Activated T-helper 1 cell treated with anti-CD3 and anti-CD28 coated beads, Interleukin-2, amount 50 U/mL, for 16 hours (primary cell): ENCODE measurements around the gene TBC1D32.
"Not testable (repeated sequence)": the region's sequence is repeated elsewhere in the genome, so short reads cannot be mapped to it uniquely, and the experiment has no call there.

ENCODE experiments used
- DNase-seq, 2 donors: peaks; one replicate each; pipeline ENCODE4 v3.0.0-alpha.2; 2020; ENCODE audit warnings: low read depth in 1 of 2, low spot score in 1 of 2

The TBC1D32 gene

DNA sequence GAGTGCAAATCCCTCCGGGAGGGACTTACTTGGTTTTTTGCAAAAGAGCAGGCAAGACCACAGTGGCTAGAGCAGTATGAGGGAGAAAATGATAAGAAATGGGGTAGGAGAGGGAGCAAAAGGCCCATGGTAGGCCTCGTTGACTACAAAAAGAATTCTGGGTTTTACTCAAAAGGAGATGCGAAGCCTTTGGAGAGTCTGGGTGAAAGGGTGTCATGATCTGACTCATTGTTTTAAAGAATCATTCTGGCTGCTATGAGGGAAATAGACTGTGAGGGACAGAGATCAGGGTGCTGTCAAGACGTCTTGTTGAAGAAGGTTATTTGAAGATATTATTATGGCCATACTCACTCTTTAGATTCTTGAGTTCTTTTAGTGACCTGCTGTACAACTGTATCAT is 13.0 kb downstream of the TBC1D32 start:
- no peak for DNase-seq

DNA sequence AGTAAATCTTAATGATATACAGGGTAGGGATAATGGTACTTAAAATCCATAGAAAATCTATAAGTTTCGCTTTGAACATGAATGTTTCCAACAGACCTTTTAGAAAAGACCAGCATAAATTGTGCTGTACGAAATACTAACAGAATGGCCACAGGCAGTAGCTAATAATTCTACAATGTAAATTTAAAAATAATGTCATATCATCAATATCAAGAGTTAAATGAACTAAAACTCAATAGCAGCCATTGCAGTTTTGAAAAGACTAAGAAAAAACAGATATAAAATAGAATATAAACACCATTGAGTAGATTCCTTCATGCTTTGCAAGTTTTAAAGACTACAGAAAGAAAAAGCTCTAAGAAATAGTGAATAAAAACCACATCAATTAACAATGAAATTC is 14.7 kb downstream of the TBC1D32 start:
- no peak for DNase-seq

- no peak for DNase-seq
These were observed 15.1 kb downstream of the TBC1D32 start for GRCh38 chr6:121319112-121319553.

DNA sequence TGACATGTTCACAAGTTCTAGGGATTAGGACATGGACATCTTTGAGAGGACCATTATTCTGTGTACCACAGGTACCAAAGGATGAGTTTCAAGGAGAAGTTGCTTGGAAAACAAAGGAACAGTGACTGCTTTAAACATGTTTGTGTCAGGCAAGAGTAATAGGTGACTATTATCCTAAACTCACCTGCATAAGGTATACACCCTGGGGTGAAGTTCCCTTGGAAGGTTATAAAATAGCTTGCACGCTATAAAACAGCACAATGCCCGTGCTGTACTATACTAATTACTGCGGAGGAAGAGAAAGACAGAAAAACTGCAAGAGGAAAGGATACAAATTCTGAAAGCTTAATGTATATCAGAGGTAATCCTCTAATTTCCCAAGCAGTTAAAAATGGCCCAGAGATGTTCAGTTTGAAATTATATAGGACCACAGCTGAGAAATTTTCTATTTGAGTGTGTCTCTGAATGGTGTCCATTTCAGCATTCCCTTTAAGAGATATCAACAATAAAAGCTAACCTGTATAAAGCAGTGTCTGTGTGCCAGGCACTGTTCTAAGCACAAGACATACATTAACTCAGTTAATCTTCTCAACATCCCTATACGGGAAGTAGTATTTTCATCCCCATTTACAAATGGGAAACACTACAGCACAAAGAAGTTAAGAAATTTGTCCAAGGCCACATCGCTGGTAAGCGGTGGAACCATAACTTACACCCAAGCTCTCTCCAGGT is 19.7 kb downstream of the TBC1D32 start:
- no peak for DNase-seq

DNA sequence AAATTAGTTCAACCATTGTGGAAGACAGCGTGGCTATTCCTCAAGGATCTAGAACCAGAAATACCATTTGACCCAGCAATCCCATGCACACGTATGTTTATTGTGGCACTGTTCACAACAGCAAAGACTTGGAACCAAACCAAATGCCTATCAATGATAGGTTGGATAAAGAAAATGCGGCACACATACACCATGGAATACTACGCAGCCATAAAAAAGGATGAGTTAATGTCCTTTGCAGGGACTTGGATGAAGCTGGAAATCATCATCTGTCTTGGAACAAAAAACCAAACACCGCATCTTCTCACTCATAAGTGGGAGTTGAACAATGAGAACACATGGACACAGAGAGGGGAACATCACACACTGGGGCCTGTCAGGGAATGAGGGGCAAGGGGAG is 22.5 kb downstream of the TBC1D32 start:
- not testable (repeated sequence) for DNase-seq

DNA sequence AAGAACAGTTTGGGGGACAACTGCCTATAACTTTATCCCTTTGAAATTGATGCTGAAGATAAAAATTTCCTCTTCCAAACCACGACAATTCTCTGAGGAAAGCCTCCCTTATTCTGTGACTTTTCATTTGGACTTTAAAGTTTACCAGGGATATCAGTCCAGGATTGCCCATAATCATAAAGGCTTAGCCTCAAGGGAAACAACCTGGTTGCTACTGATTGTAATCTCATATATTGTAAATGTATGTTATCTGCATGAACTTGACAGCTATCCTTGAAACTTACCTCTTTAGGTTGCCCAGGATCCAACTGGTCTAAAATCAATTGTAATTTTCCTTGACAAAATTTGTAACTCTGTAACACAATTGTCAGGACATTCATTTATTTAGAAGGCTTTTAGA is 23.8 kb downstream of the TBC1D32 start:
- no peak for DNase-seq

- DNase-seq = no peak
These were observed 24.4 kb downstream of the TBC1D32 start for GRCh38 chr6:121309768-121310469.

DNA sequence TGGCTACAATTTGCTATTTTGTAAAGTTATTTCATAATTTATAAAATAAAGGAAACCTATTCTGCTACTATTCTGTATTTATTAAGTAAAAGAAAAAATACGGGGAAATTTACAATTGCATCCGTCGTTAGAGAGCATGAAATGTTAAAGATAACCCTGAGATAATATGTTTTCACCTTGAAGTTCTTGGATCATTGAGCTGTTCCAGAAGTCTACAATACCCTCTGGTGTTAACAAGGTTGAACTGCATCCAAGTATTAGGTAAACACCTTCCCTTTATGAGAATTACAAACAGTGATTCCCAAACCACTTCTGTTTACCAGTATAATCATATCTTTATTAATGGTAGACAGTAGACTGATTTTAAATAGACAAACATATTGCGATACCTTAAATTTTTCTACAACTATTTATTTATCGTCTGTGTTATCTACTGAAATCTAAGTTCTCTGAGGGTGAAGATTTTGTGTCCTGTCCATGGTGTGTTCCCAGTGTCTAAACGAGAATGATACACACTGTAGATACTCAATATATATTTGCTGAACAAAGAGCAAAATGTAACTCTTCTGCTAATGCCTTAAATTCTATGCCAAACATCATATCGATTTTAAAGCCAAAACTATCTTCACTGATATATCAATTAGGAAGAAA is 28.2 kb downstream of the TBC1D32 start:
- no peak for DNase-seq

- DNase-seq = no peak
These were observed 31.4 kb downstream of the TBC1D32 start for GRCh38 chr6:121302882-121303281.

GRCh38 chr6:121301156-121301555 is 33.1 kb downstream of the TBC1D32 start:
- not testable (repeated sequence) for DNase-seq

DNA sequence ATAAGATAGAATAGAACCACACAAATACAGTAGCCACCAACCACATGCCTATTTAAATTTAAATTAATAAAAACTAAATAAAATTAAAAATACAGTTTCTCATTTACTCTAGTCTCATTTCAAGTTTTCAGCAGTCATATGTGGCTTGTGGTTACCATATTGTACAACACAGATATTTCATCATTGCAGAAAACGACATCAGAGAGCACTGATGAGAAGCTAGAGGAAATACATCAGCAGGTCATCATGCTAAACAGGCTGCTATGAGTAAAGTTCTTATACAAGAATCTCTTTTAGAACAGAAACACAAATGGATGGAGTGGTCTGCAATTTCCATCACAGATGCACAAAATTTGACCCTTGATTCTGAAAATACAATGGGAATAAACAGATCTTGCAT is 36.6 kb downstream of the TBC1D32 start:
- no peak for DNase-seq

- DNase-seq = no peak
These were observed 49.2 kb downstream of the TBC1D32 start for GRCh38 chr6:121285041-121285440.

DNA sequence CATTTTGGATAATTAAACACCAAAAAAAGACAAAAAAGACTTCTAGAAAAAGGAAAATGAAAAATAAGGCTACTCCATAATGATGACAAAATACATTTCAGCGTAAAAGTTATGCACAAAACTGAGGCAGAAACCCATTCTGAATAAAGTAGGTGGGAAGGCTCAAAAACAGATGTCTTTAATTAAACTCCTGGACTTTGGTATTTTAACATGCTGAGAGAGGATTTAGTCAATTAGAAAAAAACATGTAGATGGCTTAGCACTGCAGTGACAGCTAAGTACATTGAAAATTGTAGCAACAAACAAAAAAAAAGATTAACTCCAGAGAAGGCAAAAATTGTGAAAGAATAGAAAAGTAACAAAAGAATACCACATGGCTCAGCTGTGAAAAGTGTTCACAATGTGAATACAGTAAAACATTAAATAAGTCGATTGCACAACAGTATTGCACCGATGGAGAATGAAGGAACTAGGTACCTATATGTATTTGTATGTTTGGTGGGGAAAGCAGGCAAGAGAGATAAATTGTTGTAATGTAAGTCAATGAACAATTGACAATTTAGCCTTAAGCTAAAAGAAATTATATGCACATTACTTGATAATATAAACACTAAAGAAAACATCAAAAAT is 59.5 kb downstream of the TBC1D32 start:
- DNase-seq = no peak

DNA sequence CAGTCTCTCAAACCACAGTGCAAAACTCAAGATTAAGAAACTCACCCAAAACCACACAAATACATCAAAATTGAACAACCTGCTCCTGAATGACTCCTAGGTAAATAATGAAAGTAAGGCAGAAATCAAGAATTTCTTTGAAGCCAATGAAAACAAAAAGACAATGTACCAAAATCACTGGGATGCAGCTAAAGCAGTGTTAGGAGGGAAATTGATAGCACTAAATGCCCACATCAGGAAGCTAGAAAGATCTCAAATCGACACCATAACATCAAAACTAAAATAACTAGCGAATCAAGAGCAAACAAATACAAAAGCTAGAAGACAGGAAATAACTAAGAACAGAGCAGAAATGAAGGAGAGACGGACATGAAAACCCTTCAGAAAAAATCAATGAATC is 70.5 kb downstream of the TBC1D32 start:
- no peak for DNase-seq

DNA sequence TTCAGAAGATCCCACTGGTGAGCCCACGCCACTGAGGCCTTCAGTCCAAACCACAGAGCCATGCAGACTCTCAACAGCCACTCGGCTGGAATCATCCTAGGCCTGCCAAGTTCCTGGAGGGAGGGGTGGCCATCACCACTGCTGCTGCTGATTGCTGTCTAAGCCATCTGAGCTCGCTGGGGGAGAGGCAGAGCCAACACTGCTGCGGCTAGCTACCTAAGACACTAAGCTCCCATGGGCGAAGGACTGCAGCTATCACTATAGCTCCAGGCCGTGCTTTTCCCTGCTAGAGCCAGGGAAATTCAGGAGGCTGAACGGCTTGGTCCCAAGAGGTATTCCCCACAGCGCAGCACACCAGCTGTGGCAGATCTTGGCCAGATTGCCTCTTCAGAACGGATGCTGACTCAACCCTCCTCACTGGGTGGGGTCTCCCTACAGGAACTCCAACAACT is 73.6 kb downstream of the TBC1D32 start:
- no peak for DNase-seq

- DNase-seq = no peak
These were observed 86.9 kb downstream of the TBC1D32 start for GRCh38 chr6:121247386-121247785.

DNA sequence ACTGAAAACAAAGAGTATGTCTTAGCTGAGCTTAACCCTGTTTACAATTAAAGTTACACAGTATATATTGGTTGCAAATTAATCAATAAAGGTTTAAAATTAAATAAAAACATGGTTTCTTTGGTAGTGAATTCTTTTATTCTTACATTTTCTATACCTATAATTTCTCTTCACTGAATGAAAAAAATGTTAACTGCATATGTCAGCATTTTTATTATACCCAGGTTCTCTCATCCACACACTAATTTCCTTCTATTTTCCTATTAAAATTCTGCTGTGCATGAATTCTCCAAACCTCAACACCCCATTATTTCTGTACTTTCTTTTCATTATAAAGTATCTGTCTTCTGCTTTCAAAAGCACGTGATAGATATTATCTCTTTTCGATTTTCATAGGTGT is 91.9 kb downstream of the TBC1D32 start:
- no peak for DNase-seq

DNA sequence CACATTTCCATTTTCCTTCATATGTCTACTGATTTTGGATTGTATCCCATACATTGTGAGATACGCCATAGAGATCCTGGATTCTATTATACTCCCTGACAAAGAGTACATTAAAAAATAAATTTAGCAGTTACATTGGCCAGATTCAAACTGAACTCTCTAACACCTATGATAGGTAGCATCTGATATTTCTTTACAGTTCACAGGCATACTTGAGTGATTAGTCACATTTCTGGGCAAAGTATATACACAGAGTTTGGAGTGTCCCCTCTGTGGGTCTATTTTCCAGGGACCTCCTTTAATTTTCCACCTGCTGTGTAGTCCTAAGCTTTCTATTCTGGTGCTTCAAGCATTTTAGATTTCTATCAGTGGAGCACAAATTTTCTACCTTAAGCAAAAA is 96.4 kb downstream of the TBC1D32 start:
- DNase-seq = no peak

DNA sequence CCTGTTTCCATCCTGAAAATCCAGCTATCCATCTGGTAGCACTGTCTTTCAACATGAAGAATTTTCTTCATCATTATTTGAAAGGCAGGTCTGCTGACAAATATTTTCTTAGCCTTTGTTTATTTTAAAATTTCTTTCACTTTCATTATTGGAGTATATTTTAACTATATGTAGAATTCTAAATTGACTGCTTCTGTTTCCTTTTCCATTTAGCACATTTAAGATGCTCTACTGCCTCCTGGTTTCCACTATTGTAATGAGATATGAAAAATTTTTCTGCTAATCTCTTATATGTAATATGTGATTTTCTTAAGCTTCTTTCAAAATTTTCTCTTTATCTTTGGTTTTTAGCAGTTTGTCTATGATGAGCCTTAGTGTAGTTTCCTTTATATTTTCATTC is 97.3 kb downstream of the TBC1D32 start:
- DNase-seq = no peak

- DNase-seq = no peak
These were observed 98.9 kb downstream of the TBC1D32 start for GRCh38 chr6:121235386-121235785.

- DNase-seq = no peak
These were observed 110.3 kb downstream of the TBC1D32 start for GRCh38 chr6:121223930-121224329.

- DNase-seq = no peak
These were observed 111.1 kb downstream of the TBC1D32 start for GRCh38 chr6:121223212-121223611.
